ENCODE data around the gene ENPEP. TPM values are rescaled to one million over a fixed set of nuclear protein-coding genes. Genes with fewer than 3 reads are reported as not detected.

The ENPEP gene
- total RNA-seq, 1 experiment from 2014 or later = not detected

- peak overlapping the region; percentile 55; the same call in 1 of the 2 replicates for H3K4me3 ChIP-seq (ENCODE audit: low read length)
- ChIA-PET CTCF (interaction anchor here (0.6 to 1.2 kb wide), 8 partner anchors 29 to 639 kb away, joined by 3 to 6 read pairs (median 3); no protein-coding TSS in a partner anchor), POLR2A (ENCODE audit: unreplicated experiment) (no interaction called here)
- no peak overlapping the region for H3K27ac ChIP-seq (ENCODE audit: low read length)
- intact Hi-C loops (cut with micrococcal nuclease) = loop anchor here (1.0 to 5.0 kb wide), 3 partner anchors 54 to 587 kb away; no protein-coding TSS in a partner anchor
- H2AFZ ChIP-seq (ENCODE audit: low read length) = peak overlapping the region; percentile 75; the same call in 1 of the 2 replicates
- H4K20me1 ChIP-seq (ENCODE audit: low read length) = no peaks in the 10 kb centered on the region
- no peaks in the 10 kb centered on the region for H3K27me3 ChIP-seq (ENCODE audit: low read length)
- no peaks in the 10 kb centered on the region for H3F3A ChIP-seq (ENCODE audit: low read length, unreplicated experiment)
- no peaks in the 10 kb centered on the region for H3K36me3 ChIP-seq (ENCODE audit: low read depth, low read length)
- H3K9me2 ChIP-seq (replicated peaks; ENCODE audit: low read length) = no peaks in the 10 kb centered on the region
- BruUV-seq (replicated peaks) = no TSS peak
- H3K4me1 ChIP-seq (ENCODE audit: insufficient read depth, low read length) = no peaks in the 10 kb centered on the region
- H3K9me3 ChIP-seq (ENCODE audit: low read length) = no peaks in the 10 kb centered on the region
- ATAC-seq (peak; percentile 78), DNase-seq (peak; percentile 72)
- peak; percentile 66 for TF ChIP-seq CTCF (conservative IDR thresholded peaks at IDR 0.05; ENCODE audit: low read depth, low read length)
- TF ChIP-seq EZH2 (IDR thresholded peaks at IDR 0.05; ENCODE audit: low read length, unreplicated experiment) = no peak
- no peaks in the 10 kb centered on the region for H3K79me2 ChIP-seq (ENCODE audit: low read length)
- H3K4me2 ChIP-seq (ENCODE audit: low read length) = peak overlapping the region; percentile 83
- H3K9ac ChIP-seq (ENCODE audit: low read length) = no peak overlapping the region
Measured at GRCh38 chr4:110586131-110586850, 110.3 kb downstream of the ENPEP start.

- H3K27ac ChIP-seq (ENCODE audit: low read length) = no peak overlapping the region
- no peak overlapping the region for H2AFZ ChIP-seq (ENCODE audit: low read length)
- intact Hi-C loops (cut with micrococcal nuclease) = loop anchor here (2.0 to 5.0 kb wide), 2 partner anchors 55 to 589 kb away; no protein-coding TSS in a partner anchor
- ChIA-PET CTCF (no interaction called here), POLR2A (ENCODE audit: unreplicated experiment) (no interaction called here)
- no peak for TF ChIP-seq EZH2phosphoT487 (IDR thresholded peaks at IDR 0.05; ENCODE audit: borderline replicate concordance, low read length)
- no peak for TF ChIP-seq EZH2 (IDR thresholded peaks at IDR 0.05; ENCODE audit: low read length, unreplicated experiment)
- TF ChIP-seq CTCF (conservative IDR thresholded peaks at IDR 0.05; ENCODE audit: low read depth, low read length) = no peak
- DNase-seq (no peak), ATAC-seq (no peak)
- H4K20me1 ChIP-seq (ENCODE audit: low read length) = no peaks in the 10 kb centered on the region
- no peak overlapping the region for H3K4me3 ChIP-seq (ENCODE audit: low read length)
- no peaks in the 10 kb centered on the region for H3K36me3 ChIP-seq (ENCODE audit: low read depth, low read length)
- H3K27me3 ChIP-seq (ENCODE audit: low read length) = no peaks in the 10 kb centered on the region
- H3K4me1 ChIP-seq (ENCODE audit: insufficient read depth, low read length) = no peaks in the 10 kb centered on the region
- no peaks in the 10 kb centered on the region for H3F3A ChIP-seq (ENCODE audit: low read length, unreplicated experiment)
- H3K9ac ChIP-seq (ENCODE audit: low read length) = no peak overlapping the region
- no peaks in the 10 kb centered on the region for H3K9me3 ChIP-seq (ENCODE audit: low read length)
- H3K9me2 ChIP-seq (replicated peaks; ENCODE audit: low read length) = no peaks in the 10 kb centered on the region
- no peaks in the 10 kb centered on the region for H3K79me2 ChIP-seq (ENCODE audit: low read length)
- BruUV-seq (replicated peaks) = no TSS peak
- no peak overlapping the region for H3K4me2 ChIP-seq (ENCODE audit: low read length)
Measured at GRCh38 chr4:110587666-110588285, 111.8 kb downstream of the ENPEP start.

DNA sequence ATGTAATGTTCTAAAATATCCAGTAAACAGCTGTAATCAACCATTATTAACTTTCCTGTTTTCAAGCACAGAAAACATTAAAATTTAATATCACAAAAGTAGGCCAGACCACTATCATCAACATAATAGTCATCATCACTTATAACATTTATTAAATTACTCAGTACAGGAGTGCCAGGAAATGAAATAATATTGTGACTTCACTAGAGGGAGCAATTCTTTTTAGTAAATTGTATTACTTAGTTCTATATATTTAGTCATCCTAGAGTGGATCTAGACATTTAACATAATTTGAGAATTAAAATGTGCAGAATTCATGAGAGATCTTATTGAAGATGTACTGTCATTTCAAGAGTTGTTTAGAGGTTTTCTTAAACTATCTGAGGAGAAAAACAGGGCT lies 113.3 kb downstream of the ENPEP start:
- H3K36me3 ChIP-seq (ENCODE audit: low read depth, low read length) = no peaks in the 10 kb centered on the region
- H3K9me2 ChIP-seq (replicated peaks; ENCODE audit: low read length) = no peaks in the 10 kb centered on the region
- H3K4me2 ChIP-seq (ENCODE audit: low read length) = no peak overlapping the region
- no peak overlapping the region for H3K4me3 ChIP-seq (ENCODE audit: low read length)
- TF ChIP-seq CTCF (conservative IDR thresholded peaks at IDR 0.05; ENCODE audit: low read depth, low read length) = peak; percentile 59
- TF ChIP-seq EZH2phosphoT487 (IDR thresholded peaks at IDR 0.05; ENCODE audit: borderline replicate concordance, low read length) = no peak
- TF ChIP-seq EZH2 (IDR thresholded peaks at IDR 0.05; ENCODE audit: low read length, unreplicated experiment) = no peak
- no peak overlapping the region for H2AFZ ChIP-seq (ENCODE audit: low read length)
- ATAC-seq (peak; percentile 55), DNase-seq (peak; percentile 25)
- no peaks in the 10 kb centered on the region for H4K20me1 ChIP-seq (ENCODE audit: low read length)
- CTCF ChIA-PET = interaction anchor here (0.6 kb wide), 1 partner anchor 590 kb away, joined by 4 read pairs; no protein-coding TSS in a partner anchor
- H3K9me3 ChIP-seq (ENCODE audit: low read length) = no peaks in the 10 kb centered on the region
- H3K4me1 ChIP-seq (ENCODE audit: insufficient read depth, low read length) = no peaks in the 10 kb centered on the region
- POLR2A ChIA-PET (ENCODE audit: unreplicated experiment) = no interaction called here
- no peaks in the 10 kb centered on the region for H3K27me3 ChIP-seq (ENCODE audit: low read length)
- H3K79me2 ChIP-seq (ENCODE audit: low read length) = no peaks in the 10 kb centered on the region
- no peak overlapping the region for H3K27ac ChIP-seq (ENCODE audit: low read length)
- H3K9ac ChIP-seq (ENCODE audit: low read length) = no peak overlapping the region
- intact Hi-C loops (cut with micrococcal nuclease) = loop anchor here (5.0 kb wide), 1 partner anchor 57 kb away; no protein-coding TSS in a partner anchor
- BruUV-seq (replicated peaks) = no TSS peak
- H3F3A ChIP-seq (ENCODE audit: low read length, unreplicated experiment) = no peaks in the 10 kb centered on the region

All from PC-3 (cell line).